Measurements from ENCODE around the gene C11orf91.
"Not testable (repeated sequence)": the region's sequence is repeated elsewhere in the genome, so short reads cannot be mapped to it uniquely, and the experiment has no call there.

DNA sequence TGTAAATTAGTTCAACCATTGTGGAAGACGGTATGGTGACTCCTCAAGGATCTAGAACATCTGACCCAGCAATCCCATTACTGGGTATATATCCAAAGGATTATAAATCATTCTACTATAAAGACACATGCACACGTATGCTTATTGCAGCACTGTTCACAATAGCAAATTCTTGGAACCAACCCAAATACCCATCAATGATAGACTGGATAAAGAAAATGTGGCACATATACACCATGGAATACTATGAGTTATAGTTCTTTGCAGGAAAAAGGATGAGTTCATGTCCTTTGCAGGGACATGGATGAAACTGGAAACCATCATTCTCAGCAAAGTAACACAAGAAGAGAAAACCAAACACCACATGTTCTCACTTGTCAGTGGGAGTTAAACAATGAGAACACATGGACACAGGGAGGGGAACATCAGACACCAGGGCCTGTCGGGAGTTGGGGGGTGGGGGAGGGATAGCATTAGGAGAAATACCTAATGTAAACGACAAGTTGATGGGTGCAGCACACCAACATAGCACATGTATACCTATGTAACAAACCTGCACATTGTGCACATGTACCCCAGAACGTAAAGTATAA lies 28.5 kb upstream of the C11orf91 start:
- TF ChIP-seq POLR2AphosphoS5 (IDR thresholded peaks at IDR 0.05; ENCODE audit: borderline replicate concordance, low read depth, low read length); EZH2 (IDR thresholded peaks at IDR 0.05): not testable (repeated sequence)
